Activated T-cell treated with anti-CD3 and anti-CD28 coated beads for 48 hours (primary cell): ENCODE data around the gene PPARA.

Experiments
- DNase-seq: peaks from one replicate; pipeline ENCODE4 v3.0.0-alpha.2; 2020; ENCODE audit warnings: low read depth

The PPARA gene

DNA sequence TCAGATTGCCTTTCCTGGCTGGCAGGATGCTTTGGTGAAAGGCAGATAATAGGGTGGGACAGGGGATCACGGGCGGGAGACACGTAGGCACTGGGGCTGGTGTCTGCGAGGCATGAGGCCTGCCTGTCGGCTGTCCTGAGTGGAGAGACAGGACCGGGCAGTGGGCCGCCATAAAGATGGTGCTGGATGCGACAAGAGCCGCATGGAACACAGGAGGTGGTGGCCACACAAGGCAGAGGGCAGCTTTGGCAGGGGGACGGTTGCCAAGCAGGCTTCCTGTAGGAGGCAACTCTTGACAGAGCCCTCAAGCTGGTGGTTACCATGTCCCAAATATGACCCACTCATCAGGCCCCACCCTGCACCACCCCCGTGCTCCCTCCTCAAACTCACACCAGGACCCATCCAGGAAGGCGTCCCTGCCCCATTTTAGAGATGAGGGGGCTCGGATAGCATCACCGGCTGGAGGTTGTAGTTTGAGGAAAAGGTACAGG is 4.9 kb upstream of the PPARA start:
- no peak for DNase-seq

DNA sequence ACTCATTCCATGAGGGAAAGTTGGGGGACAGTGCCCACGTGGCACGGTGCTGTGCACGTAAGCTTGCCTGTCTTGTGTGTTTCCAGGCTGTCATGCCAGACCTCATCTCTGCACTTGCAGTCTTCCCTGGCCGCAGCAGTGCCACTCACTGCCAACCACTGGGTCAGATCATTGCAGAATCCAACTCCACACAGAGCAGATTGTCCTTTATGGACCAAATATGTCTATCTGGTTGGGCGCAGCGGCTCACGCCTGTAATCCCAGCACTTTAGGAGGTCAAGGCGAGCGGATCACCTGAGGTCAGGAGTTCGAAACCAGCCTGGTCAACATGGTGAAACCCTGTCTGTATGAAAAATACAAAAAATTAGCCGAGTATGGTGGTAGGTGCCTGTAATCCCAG is 4.4 kb upstream of the PPARA start:
- no peak for DNase-seq

- no peak for DNase-seq
Observed at GRCh38 chr22:46146329-46146728, 4.0 kb upstream of the PPARA start.

DNA sequence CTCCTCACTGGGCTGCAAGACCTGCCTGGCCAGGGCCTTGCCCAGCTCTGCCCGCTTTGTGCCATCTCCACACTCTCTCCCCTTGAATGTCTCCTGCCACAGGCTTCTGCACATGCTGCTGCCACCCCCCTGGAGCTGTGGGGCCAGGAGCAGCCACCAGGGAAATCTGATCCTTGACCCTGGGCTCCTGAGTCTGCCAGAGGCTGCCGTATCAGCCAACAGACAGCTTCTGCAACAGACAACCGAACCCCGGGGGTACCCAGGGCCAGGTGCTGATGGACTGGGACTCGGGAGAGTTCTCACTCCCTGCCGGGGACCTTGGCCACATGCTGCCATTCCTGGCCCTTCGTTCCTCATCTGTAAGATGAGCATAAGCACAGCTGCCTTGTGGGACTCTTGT is 3.3 kb upstream of the PPARA start:
- DNase-seq = no peak

DNA sequence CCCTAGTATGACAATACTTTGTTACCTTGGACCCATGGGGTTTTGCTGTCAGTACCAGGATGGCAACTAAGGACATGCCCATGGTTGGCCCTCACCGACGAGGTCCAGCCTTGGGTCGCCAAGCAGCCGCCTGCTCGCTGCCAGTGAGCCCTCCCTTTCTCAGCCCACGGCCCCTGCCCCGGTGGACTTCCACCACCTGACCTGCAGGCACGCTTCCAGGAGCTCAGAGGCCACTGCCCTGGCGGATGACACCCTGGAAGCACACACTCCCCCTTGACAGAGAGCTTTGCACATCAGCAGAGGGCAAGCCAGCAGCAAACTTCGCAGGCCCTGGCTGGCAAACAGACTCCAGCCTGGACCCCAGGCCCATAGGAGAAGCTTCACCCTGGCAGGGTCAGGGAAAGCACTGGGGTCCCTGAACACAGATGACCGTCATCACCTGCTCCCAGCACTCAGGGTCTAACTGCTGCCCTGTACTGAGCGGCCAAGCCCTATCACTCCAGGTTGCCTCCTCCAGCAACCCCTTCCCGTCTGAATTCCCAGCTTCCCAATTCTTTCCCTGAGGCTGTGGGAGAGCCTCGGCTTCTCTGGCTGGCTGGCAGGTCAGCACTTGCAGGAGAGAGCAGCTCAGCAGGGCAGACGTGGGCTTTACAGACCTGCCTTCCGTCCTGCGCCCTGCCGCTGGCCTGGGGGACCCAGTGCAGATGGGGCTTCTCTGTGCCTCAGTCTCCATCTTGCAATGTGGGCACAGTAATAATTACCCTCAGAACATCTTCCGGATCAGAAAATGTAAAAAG is 2.7 kb upstream of the PPARA start:
- DNase-seq = no peak

DNA sequence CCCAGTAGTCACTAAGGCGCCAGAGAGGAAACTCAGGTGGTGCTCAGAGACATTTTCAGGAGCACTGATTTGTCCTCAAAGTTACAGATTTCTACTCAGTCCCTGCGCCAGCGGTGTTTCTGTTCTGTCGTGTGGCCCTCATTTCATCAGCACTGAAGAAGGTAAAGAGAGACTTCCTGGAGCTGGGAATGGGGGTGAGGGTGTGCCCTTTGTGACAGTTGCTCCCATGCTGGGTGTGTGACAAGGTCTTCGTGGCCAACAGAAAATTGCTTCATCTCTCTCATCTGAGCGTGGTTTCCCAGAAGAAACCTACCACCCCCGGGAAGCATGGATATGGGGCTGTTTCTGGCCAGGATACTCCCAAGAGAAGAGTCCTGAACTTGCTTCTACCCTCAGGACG is 2.0 kb upstream of the PPARA start:
- no peak for DNase-seq

- DNase-seq = no peak
Observed at GRCh38 chr22:46148816-46149511, 1.4 kb upstream of the PPARA start.

GRCh38 chr22:46149512-46150033 is 753 bp upstream of the PPARA start:
- DNase-seq = no peak

DNA sequence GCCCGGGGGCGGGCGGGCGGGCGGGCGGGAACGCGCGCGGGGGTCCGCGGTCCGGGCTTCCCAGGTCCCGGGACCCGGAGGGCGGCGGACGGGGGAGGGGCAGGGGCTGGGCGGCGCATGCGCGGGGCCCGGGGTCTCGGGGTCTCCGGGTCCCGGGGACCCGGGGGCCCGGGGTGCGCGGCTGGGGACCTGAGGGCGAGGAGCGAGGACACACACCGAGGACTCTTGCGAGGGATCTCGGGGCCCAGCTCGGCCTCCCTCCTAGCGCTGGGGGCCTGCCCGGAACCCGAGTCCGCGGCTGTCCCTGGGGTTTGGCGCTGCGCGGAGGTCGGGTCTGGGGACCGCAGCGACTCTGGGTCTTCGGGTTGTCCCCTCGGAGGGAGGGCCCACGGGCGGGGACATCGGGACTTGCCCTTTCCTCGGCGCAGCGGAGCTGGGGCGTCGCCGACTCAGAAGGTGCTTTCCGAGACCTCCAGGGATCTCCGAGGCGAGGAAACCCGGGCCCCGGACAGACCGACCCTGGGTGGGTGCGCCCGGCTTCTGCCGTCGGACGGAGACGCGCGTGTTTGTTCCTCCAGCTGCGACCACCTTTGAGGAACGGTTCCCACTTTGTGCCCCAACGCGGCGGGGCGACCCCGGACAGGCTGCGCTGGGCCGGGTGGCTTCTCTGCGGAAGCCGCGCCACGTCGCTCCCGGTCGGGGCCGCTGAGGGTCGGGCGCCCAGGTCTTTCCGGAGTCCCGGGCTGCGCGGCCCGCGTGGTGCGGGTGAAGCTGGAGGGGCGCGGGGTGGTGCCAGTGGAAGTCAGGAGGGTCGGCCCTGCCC is 540 bp downstream of the PPARA start:
- peak; percentile 54 for DNase-seq

DNA sequence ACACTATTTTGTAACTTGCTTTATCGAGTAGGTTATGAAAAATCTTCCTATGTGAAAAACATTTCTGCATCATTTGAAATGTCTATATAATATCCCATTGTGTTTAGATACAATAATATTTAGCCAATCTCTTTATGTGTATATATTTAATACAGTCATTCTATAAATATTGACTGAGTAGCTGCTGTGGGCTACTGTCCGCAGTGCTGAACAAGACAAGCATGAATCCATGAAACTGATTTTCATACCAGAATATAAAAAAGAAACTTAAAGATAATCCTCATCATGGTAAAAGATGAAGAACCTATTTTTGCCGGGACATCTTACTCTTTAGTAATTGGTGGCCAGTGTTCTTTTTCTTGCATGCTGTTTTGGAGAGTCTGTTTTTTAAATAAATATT is 3.6 kb downstream of the PPARA start:
- no peak for DNase-seq

DNA sequence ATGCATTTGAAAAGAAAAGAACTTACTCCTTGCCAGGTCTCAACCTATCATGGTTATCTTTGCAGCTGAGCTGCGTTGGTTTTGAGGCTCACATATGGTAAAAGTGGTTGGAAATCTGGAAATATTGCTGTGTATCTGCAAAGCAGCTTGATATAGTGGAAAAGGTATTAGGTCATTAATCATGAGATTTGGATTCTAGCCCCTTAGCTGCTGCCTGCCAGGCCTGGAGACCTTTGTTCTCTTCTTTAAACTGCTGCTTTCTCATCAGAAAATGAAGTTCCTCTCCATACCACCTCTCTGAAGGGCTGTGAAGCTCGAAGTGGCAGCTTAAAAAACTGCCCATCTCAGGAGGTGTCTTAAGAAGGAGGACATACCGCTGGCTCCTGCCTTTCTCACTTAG is 5.7 kb downstream of the PPARA start:
- DNase-seq = no peak

DNA sequence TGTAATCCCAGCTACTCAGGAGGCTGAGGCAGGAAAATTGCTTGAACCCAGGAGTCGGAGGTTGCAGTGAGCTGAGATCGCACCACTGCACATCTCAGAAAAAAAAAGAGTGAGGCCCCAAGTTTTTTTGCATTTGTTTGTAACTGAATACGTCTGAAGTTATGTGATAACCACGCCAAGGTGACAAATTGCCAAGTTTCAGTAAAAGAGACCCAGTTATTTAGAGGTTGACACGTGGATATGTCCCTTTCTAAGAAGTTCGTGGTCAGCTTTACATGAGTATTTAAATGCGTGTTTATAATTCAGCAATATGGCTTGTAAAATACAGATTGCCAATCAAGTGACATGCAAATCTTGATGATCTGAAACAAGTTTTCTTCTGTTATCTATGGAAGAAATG is 8.0 kb downstream of the PPARA start:
- no peak for DNase-seq

DNA sequence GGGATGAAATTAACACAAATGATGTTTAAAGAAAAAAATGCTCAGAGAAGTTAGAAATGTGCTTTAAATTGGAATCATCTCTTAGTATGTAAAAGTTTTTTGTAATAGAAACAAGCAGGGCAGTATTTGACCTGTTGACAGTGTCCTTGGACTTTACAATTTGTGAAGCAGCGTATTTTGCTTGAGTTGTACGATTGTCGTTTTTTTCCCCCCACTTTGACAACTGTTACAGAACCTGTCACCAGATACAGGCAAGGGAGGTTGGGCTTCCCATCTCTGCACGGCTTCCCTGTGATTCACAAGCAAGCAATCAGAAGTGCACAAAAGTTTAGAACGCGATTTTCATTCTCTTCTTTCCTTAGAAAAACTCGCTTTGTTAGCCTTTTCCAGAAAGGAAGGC is 8.9 kb downstream of the PPARA start:
- DNase-seq = no peak

DNA sequence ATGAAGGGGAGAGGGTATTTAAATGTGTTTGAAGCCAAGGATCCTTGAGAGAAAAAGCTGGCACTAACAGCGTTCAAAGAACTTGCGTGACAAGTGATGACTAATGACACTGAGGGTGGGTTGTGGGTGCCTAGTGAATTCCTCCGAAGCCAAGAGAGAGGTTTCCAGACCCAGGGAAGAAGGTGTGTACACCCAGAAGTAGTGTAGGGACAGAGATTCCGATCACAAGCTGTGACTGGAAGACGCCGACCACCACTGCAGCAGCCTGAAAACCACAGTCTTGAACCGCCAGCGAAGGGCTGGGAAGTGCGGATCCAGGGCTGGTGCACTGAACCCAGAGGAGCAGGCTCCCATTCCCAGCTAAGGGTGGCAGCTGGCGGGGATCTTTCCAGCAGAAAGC is 9.5 kb downstream of the PPARA start:
- no peak for DNase-seq

DNA sequence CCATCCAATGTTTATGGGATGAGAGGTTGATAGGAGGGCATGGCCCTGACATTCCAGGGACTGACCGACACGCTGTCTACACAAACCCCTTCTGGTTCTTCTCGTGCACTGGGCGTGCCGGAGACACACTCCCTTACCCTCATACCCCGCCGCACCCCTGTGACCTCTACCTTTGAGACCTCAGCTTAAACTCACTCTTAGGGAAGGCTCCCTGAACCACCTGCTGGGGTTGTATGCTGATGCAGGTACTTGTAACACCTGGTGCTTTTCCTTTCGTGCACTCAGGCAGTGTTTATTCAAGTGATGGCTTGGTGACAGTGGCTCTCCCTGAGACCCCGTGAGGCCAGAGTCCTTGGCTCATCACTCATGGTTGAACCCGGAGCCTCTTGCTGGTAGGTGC is 12.0 kb downstream of the PPARA start:
- no peak for DNase-seq

DNA sequence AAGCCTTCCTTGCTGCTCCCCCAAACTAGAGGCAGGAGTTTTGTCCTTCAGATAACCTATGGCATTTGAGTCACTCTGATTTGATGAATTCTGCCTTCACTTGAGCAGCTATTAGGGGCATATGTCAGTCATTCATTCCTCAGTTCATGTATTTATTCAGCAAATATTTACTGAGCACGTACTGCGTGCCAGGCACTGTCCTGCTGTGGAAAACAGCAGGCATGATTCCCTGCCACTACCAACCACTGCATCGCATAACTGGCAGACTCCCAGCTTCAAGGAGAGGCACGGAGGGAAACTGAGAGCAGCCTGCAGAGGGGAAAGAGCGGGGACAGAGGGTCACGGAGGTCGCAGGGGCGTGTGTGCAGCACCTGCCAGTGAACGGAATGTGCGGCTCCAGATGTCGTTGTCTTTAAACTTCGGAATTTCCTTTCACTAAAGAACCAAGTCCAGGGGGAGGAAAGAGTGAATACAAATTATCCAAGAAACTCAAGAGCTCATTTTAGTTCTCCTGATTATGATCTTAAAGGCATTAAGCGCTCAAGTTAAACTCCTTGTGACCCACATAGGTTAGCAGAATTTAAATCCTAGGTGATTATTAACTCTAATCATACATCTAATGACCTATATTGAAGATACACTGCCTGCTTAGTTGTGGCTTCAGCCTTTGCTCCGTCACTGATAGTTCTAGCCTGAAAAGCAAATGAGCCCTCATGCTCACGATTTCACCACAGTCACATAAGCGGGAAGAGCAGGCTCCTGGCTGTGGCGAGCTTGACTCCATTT is 12.6 kb downstream of the PPARA start:
- no peak for DNase-seq

DNA sequence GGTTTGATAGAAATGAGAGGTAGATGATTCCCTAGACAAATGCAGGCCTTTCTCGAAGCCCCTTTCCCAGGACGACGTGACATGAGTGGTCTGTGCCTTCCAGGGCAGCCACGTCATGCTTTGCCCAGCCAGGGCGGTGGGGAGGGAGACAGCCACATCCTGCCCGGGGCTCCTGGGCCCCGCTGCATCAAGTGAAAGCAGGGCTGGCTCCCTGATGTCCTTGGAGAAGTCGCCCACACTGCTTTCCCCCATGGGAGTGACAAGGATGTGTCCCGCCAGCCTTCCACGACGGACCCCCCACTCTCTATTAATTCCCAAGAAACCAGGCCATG is 13.2 kb downstream of the PPARA start:
- DNase-seq = no peak

DNA sequence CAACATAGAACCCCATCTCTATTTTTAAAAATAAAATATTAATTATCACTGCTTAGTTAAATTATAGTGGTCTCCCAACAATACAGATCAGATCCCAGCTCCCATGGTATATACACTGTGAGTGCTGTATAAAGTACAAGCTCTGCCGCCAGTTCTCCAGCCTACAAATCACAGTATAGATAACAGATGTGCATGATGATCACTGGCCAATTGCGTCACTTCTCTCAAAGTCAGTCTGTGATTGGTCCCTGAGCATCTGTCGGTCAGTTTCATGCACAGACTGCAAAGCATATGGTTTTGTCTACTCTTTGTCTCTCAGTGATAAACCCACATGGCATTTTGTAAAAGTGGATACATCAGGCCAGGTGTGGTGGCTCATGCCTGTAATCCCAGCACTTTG is 15.7 kb downstream of the PPARA start:
- DNase-seq = no peak

GRCh38 chr22:46169628-46170027 is 19.3 kb downstream of the PPARA start:
- no peak for DNase-seq

DNA sequence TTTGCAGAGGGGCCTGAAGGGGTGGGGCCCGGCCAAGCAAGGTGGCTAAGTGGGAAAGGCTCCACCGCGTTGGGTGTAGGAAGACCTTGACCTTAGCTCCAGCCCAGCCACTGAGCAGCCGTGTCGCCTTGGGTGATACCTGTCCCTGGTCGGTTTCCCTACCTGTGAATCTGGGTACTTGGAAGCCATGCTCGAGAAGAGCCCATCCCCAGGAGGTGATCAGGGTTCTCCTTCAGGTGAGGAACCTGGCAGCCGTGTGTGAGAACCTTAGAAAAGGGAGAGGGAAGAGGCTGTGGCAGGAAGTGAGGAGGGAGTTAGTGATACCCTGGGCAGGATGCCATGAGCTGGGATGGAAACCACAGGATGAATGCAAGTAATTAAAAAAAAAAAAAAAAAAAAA is 21.6 kb downstream of the PPARA start:
- no peak for DNase-seq

DNA sequence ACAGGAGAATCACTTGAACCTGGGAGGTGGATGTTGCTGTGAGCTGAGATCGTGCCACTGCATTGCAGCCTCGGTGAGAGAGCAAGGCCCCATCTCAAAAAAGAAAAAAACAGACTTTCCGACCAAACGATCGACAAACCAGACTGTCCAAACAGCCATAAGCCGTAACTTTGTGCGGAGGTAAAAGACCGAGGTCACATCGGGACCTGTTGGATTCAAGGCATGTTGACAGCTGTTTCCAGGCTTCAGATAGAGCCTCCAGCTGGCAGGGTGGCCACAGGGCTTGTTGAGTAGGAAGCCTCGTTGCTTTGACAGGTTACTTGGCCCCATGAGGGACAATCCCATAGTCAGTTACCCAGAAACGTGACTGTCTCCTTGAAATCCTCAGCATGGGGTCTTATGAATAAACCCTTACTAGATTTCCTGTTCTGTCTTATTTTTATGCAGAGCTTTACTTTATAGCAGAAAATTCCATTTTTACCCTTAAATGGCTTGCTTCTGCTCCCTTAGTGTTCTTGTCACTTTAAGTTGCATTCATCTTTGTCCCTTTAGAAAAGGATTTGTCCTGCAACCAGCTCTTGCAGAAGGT is 22.3 kb downstream of the PPARA start:
- no peak for DNase-seq

DNA sequence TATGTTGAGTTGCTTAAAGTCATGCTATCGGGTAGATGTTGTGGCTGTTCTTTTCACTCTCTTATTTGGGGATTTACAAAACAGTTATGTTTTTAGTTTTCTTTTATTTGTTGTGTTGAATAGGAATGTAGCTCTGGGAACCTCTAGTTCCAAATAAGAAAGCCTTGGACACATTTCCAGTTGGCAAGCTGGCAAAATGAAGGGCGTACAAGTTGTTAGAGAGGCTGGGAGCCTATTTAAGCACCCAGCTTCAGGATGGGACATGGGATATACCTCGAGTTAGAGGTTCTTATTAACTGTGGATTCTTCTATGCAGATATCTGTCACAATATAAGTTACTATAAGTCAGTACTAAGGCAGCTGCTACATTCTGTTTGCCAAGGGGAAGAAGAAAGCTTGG is 22.8 kb downstream of the PPARA start:
- DNase-seq = no peak
